Body of pancreas (tissue), 4 donors: ENCODE results near the gene PIK3R5.

Experiments
- POLR2A ChIP-seq, 3 donors: fragments of 450-650 bp; IDR thresholded peaks; one replicate each; pipeline ENCODE4 v1.6.1; 2016; ENCODE audit warnings: antibody characterized with exemption in 3 of 3, mild to moderate bottlenecking in 2 of 3
- TF ChIP-seq, protein P1 (sequence below), 7 experiments: fragments of 450-650 bp in 4 of 7; fragments of 200-600 bp in 3 of 7; sonication (generic) in 3 of 7; IDR thresholded peaks; one replicate each; pipeline ENCODE4 v1.5.1; 2016 to 2019; ENCODE audit warnings: antibody characterized with exemption in 7 of 7

GRCh38 chr17:8927395-8927794 is 38.1 kb downstream of the PIK3R5 start:
- TF ChIP-seq, protein P1, sequence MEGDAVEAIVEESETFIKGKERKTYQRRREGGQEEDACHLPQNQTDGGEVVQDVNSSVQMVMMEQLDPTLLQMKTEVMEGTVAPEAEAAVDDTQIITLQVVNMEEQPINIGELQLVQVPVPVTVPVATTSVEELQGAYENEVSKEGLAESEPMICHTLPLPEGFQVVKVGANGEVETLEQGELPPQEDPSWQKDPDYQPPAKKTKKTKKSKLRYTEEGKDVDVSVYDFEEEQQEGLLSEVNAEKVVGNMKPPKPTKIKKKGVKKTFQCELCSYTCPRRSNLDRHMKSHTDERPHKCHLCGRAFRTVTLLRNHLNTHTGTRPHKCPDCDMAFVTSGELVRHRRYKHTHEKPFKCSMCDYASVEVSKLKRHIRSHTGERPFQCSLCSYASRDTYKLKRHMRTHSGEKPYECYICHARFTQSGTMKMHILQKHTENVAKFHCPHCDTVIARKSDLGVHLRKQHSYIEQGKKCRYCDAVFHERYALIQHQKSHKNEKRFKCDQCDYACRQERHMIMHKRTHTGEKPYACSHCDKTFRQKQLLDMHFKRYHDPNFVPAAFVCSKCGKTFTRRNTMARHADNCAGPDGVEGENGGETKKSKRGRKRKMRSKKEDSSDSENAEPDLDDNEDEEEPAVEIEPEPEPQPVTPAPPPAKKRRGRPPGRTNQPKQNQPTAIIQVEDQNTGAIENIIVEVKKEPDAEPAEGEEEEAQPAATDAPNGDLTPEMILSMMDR (IDR thresholded peaks at IDR 0.05): no peak
- no peak for TF ChIP-seq POLR2A (IDR thresholded peaks at IDR 0.05)
